Measurements from ENCODE around the gene TCP11L1. TPM values are rescaled to one million over a fixed set of nuclear protein-coding genes. Genes with fewer than 3 reads are reported as not detected.

The TCP11L1 gene
- total RNA-seq, 2 donors from 2014 or later: 54.0 to 63.7 TPM

DNA sequence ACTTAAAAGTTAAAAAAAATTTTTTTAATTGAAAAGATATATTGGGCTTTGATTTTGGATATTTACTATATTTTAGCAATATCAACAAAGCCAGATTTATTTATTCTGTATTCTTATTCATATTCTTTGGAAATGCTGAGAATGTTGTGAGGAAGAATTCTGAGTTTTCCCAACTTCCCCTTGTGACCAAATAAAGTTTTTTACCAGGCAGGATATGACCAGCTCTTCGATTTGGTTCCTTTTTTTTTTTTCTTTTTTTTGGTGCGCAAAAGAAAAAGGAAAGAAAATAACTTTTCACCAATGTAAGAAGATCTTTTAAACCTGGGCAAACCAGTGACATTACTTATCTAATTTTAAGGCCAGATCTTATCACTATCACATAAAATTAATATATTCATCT is 12.9 kb downstream of the TCP11L1 start:
- no peak for DNase-seq
- peaks cover 41% of the 10 kb centered on the region for H3K4me1 Mint-ChIP-seq
- Histone ChIP-seq H3K27ac (ENCODE audit: low read depth, low read length) (no peak overlapping the region), H3K36me3 (ENCODE audit: control insufficient read depth, insufficient read depth, low read length) (peaks cover 41% of the 10 kb centered on the region), H3K9ac (ENCODE audit: extremely low read depth, low read length, poor library complexity, severe bottlenecking) (no peak overlapping the region), H3K4me3 (ENCODE audit: low read length) (no peak overlapping the region), H3K27me3 (ENCODE audit: control insufficient read depth, insufficient read depth, low read length, poor library complexity, severe bottlenecking) (no peaks in the 10 kb centered on the region), H3K9me3 (ENCODE audit: control insufficient read depth, low read length) (peaks cover 9% of the 10 kb centered on the region), H3K4me1 (ENCODE audit: control insufficient read depth, insufficient read depth, low read length) (peaks cover under 1% of the 10 kb centered on the region)
- H3K4me3 Mint-ChIP-seq: no peak overlapping the region
- 100% methylated on average over 2 of the region's 2 CpGs; no CpG with 5 or more reads in 1 of the 2 experiments for whole genome bisulfite sequencing, 2 experiments (ENCODE audit: insufficient coverage in 1 of 2, insufficient read length in 1 of 2)
- peaks cover 51% of the 10 kb centered on the region for H3K36me3 Mint-ChIP-seq (ENCODE audit: low read depth)
- TF ChIP-seq, protein P1, sequence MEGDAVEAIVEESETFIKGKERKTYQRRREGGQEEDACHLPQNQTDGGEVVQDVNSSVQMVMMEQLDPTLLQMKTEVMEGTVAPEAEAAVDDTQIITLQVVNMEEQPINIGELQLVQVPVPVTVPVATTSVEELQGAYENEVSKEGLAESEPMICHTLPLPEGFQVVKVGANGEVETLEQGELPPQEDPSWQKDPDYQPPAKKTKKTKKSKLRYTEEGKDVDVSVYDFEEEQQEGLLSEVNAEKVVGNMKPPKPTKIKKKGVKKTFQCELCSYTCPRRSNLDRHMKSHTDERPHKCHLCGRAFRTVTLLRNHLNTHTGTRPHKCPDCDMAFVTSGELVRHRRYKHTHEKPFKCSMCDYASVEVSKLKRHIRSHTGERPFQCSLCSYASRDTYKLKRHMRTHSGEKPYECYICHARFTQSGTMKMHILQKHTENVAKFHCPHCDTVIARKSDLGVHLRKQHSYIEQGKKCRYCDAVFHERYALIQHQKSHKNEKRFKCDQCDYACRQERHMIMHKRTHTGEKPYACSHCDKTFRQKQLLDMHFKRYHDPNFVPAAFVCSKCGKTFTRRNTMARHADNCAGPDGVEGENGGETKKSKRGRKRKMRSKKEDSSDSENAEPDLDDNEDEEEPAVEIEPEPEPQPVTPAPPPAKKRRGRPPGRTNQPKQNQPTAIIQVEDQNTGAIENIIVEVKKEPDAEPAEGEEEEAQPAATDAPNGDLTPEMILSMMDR (conservative IDR thresholded peaks at IDR 0.05): no peak
- peaks cover 5% of the 10 kb centered on the region for H3K9me3 Mint-ChIP-seq
- no peaks in the 10 kb centered on the region for H3K27me3 Mint-ChIP-seq (ENCODE audit: insufficient read depth)
- no peak overlapping the region for H3K27ac Mint-ChIP-seq

DNA sequence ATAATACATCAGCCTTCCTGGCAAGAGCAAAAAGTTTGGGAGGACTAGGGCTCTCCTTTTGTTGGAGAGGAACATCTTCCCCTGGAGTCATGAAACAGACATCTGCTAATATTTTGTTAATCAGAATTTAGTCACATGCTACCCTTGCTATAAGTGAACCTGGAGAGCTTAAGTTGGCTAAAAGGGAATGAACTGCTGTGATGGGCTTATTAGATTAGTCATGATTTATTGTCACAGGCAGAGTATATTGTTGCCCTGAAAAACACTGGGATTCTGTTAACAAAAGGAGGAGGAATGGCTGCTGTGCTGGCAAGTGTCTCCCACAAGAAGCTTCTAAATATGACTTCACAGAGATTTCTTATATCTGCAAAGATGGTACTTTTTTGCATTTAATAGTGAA is 16.0 kb downstream of the TCP11L1 start:
- Mint-ChIP-seq H3K4me3 (no peak overlapping the region), H3K4me1 (peaks cover 41% of the 10 kb centered on the region), H3K27me3 (ENCODE audit: insufficient read depth) (no peaks in the 10 kb centered on the region), H3K36me3 (ENCODE audit: low read depth) (peaks cover 59% of the 10 kb centered on the region), H3K27ac (no peak overlapping the region), H3K9me3 (no peaks in the 10 kb centered on the region)
- TF ChIP-seq, protein P1 (conservative IDR thresholded peaks at IDR 0.05): no peak
- no peaks in the 10 kb centered on the region for H3K27me3 ChIP-seq (ENCODE audit: control insufficient read depth, insufficient read depth, low read length, poor library complexity, severe bottlenecking)
- no peak for DNase-seq
- no peaks in the 10 kb centered on the region for H3K9me3 ChIP-seq (ENCODE audit: control insufficient read depth, low read length)
- peaks cover 51% of the 10 kb centered on the region for H3K36me3 ChIP-seq (ENCODE audit: control insufficient read depth, insufficient read depth, low read length)
- no peak overlapping the region for H3K9ac ChIP-seq (ENCODE audit: extremely low read depth, low read length, poor library complexity, severe bottlenecking)
- peaks cover 6% of the 10 kb centered on the region for H3K4me1 ChIP-seq (ENCODE audit: control insufficient read depth, insufficient read depth, low read length)
- no peak overlapping the region for H3K27ac ChIP-seq (ENCODE audit: low read depth, low read length)
- H3K4me3 ChIP-seq (ENCODE audit: low read length): no peak overlapping the region

DNA sequence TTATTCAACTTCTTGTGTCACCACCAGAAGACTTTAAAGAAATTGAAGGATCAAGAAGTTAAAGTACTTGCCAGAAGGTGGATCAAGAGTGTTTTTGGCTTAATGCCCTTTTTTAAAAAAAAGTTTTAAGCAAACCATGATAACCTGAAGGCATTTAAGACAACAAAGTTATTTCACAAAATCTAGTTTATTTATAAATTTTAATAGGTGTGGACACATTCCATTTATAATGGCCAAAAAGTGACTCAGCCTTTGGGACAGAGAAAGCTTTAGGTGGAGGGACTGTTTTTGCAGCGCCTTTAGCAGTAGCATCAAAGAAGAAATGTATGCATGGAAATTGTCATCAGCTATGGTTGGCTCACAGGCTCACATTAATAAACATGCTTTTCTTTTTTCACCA is 17.9 kb downstream of the TCP11L1 start:
- Histone ChIP-seq H3K36me3 (ENCODE audit: control insufficient read depth, insufficient read depth, low read length) (peaks cover 60% of the 10 kb centered on the region), H3K9me3 (ENCODE audit: control insufficient read depth, low read length) (no peaks in the 10 kb centered on the region), H3K27ac (ENCODE audit: low read depth, low read length) (no peak overlapping the region), H3K4me1 (ENCODE audit: control insufficient read depth, insufficient read depth, low read length) (peaks cover 11% of the 10 kb centered on the region), H3K9ac (ENCODE audit: extremely low read depth, low read length, poor library complexity, severe bottlenecking) (no peak overlapping the region), H3K4me3 (ENCODE audit: low read length) (no peak overlapping the region), H3K27me3 (ENCODE audit: control insufficient read depth, insufficient read depth, low read length, poor library complexity, severe bottlenecking) (no peaks in the 10 kb centered on the region)
- Mint-ChIP-seq H3K4me3 (no peak overlapping the region), H3K9me3 (no peaks in the 10 kb centered on the region), H3K36me3 (ENCODE audit: low read depth) (peaks cover 69% of the 10 kb centered on the region), H3K27me3 (ENCODE audit: insufficient read depth) (no peaks in the 10 kb centered on the region), H3K4me1 (peaks cover 39% of the 10 kb centered on the region), H3K27ac (no peak overlapping the region)
- DNase-seq: no peak
- WGBS, 2 experiments (ENCODE audit: insufficient coverage in 1 of 2, insufficient read length in 1 of 2): 95% methylated on average over 1 of the region's 1 CpG; no CpG with 5 or more reads in 1 of the 2 experiments
- TF ChIP-seq, protein P1 (conservative IDR thresholded peaks at IDR 0.05): no peak

Data from endodermal cell (in vitro differentiated cells).